HG02623 (cell line): ENCODE results near the gene AREG.

Experiments
- ATAC-seq: cut with Tn5 transposase; IDR thresholded peaks from one replicate; pipeline ENCODE4 v1.9.1; 2021; ENCODE audit warnings: moderate library complexity; ENCODE audit not compliant: unreplicated experiment

Gene AREG

DNA sequence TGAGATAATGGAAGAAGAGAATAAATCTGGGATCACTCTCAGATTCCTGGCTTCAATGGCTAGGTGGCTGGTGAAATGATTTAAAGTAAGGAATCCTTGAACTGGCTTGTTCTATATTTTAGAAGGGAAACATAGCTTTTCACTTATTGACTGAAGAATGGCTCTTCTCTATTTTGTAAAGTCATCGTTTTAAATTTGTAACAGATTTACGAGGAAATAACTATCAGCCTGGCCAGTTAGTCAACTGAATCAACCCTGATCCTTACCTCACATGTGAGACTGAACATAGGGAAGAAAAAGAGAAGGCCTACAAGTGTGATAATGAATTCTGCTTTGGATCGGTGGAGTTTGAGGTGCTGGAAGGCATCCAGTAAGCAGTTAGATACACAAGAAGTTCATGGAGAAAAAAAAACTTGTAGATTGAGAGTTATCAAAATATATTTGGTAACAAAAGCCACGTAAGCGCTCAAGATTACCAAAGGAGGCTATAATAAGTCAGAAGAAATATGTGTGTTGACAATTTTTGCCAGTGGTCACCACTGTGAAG is 12.0 kb downstream of the AREG start:
- no peak for ATAC-seq

GRCh38 chr4:74460833-74461232 is 15.9 kb downstream of the AREG start:
- no peak for ATAC-seq

GRCh38 chr4:74463123-74463522 is 18.2 kb downstream of the AREG start:
- ATAC-seq: no peak

DNA sequence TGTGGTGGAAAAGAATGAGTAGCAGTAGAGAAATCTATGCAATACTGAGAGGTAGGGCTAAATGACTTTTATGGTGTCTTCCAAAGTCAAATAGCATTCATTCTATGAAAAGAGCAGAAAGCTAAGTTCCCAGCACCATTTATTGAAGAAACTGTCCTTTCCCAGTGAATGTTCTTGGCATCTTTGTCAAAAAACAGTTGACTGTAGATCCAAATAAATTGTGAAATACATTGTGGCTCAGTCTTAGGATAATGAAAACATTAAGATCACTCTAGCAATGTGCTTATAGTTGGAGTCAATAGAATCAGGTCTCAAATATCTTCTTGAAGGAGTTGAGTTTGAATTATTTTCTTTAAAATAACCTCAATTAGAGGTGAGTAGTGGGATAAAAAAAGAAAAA is 19.4 kb downstream of the AREG start:
- no peak for ATAC-seq

- no peak for ATAC-seq
Observed at GRCh38 chr4:74466242-74466641, 21.3 kb downstream of the AREG start.

GRCh38 chr4:74471264-74471663 is 26.3 kb downstream of the AREG start:
- ATAC-seq: no peak

DNA sequence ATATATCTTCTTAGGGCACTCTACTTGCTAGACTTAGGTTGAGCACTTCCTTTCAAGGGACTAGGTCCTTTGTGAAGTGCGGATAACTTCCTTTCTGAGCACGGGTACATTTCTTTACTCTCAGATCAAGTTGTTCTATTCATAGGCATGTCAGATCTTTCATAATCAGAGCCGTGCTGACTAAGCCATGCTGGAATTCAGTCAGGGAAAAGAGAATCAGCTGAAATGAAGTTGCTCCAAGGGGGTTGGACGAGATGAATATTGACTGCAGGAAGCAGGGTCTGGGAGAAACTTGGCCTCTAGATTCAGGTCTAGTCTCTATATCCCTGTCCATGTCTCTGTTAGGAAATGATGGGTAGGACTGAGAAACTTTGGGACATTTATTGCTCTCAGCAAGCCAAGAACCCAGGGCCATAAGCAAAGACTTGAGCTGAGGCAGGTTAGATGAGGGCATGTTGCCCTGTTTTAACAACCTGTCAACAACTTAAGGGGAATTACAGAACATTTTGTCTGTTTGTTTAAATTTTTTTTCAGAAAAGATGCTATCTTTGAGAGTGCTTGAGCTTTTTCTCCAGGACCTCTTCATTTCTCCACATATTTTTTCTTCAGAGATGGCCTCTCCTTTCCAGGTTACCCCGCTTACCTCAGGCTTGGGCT is 28.3 kb downstream of the AREG start:
- ATAC-seq: no peak

DNA sequence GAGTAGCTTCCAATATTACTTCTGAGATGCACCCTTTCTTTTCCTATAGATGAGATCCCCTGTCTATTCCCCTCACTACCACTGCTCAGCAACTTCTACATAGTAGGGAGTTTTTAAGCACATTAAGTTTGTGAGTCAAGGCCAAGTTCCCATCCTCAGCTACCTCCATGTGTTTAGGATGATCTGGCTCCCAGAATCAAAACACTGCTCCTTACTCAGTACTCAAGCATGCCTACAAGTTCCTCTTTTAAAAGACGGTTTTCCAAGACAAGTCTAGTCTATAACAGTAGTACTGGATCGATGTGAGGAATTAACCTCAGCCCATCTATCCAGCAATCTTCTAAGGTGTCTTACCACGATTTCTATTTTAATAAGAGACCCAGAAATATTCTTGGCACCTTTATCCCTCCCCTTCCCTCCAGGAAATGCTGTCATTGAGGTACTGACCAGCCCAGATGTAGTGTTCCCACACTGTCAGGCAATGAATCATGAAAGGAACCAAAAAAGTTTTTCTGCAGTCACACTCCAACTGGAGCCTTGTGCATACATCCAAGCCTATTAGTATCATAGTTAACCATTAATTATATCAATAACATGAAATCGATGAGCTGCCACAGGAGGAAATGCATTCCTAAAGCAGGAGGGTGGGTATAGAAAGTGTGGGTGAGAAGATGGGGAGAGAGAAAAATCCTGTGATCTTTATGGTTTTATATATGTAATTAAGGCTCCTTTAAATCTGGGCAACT is 29.6 kb downstream of the AREG start:
- ATAC-seq: no peak

- no peak for ATAC-seq
Observed at GRCh38 chr4:74475091-74475800, 30.3 kb downstream of the AREG start.

- no peak for ATAC-seq
Observed at GRCh38 chr4:74475946-74476345, 31.0 kb downstream of the AREG start.

GRCh38 chr4:74479009-74479408 is 34.1 kb downstream of the AREG start:
- ATAC-seq: no peak

GRCh38 chr4:74480267-74480666 is 35.3 kb downstream of the AREG start:
- no peak for ATAC-seq

DNA sequence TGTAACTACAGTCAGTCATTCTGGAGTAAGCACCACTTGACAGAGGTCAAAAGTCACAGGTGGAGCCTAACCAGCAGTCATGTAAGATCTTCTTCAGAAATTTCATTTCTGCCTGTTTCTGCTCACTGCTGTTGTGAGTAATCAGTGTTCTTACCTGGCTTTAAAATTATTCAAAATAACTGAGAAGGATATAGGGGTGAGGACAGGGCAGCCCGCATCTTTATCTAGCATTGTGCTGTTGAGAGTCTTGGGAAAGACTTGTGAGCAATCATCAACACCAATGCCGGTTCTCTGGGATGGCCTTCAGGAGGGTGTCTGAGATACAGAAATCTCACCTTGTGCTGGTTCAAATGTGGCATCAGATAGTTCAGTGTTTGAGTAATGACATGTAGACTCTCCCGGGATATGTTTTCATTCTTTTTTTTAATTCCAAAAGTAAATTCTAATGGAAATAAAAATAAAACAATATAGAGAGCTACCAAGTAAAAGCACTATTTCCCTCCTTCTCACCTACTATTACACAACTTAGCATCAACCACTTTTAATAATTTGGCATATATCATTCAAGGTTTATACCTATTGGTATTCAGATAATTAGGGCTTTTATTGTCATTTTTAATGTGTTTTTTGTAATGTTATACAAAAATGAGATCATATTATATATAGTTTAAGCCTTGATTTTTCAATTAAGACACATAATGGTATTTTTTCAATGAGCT is 37.1 kb downstream of the AREG start:
- ATAC-seq: no peak

DNA sequence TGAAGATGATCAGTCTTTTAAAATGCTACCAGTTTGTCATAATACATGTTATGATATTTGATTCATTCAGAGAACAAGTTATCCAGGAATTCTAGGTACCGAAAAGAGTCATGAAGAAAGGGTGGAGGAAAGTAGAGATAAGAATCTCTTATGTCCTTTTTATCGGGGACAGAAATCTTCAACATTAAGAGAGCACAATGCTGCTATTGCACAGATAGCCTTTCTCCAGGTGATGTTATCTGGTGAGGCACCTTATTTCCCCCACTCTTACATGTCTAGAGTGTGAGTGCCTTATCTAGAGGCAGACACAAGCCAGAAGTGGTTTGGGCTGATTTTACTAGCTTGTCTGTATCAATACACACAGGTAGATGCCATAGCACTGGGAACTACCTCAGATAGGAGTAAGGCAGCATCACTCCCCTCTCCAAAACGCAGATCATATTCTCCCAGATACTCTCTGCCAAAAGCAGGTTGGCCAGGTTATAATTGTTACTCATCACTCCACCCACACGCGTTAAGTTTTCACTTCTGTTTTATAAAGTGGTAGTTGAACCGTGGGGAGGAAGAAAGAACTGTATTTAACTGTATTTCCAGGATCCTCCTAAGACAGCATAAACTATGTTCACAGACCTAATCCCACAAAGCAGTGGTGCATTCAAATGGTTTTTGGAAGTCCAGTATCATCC is 38.4 kb downstream of the AREG start:
- ATAC-seq: no peak

DNA sequence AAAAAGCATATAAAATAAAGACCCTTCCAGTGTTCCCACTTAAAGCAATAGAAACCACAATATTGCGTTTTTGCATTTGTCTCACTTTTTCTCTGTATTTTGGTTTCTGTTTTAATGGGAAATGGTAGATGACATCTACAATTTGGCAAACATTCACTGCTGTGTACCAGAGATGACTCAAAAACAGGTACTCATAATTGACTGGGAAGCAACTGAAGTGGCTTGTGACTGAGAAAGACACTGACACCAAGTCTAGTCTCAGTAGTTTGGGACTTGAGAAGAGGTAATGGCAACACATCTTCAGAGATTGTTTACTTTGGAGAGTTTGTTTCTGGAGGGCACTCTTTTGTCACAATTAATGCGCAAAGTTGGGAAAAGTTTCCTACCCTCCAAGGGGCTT is 42.0 kb downstream of the AREG start:
- ATAC-seq: no peak

DNA sequence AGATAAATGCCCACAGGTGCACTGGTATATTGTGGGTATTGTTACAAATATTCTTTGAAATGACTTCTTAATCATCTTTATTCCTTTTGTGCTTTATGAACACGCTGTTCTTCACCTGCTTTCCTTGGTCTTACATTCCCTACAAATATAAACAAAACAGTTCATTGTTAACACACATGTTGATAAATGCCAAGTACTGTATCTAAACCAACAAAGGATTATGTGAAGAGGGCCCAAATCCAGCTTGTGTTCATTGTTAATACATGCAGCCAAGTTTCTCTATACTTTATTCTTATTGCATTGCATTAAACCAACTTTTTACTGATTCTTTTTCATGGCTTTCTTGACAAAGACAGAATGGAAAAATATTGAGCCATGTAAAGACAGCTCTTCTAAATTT is 42.8 kb downstream of the AREG start:
- no peak for ATAC-seq

GRCh38 chr4:74490736-74491135 is 45.8 kb downstream of the AREG start:
- no peak for ATAC-seq

DNA sequence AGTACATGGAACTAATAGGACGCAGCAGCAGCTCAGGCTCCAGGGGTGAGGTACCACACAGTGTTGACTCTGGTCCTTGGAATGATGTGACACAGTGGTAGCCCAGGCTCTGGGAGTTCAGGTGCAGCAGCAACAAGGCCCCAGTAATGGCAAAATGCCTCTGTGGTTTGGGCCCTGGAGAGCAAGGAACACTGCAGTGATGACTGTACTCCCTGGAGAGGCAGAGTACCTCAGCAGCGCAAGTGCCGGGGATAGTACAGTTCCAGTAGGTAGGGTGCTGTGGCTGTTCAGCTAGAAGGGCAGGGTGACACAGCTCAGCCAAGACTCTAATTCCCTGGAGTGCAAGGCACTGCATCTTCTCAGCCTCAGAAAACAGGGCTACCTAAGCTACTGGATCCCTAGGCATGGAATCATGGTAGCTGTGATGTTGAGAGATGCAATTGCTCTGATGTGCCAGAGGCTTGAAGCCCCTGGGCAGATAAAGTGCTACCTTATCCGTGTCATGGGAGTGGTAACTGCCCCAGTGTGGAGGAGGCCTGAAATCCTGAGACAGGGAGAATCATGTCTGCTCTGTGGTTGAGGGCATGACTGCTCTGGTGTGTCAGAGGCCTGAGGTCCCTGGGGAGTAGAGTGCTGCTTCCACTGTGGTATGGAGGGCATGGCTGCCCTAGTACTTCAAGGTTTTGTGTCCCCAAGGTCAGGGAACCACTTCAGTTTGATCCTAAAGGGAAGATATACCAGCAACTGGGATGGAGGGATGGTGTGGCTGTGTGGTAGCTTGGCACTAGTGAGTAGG is 55.2 kb downstream of the AREG start:
- ATAC-seq: peak; percentile 58

DNA sequence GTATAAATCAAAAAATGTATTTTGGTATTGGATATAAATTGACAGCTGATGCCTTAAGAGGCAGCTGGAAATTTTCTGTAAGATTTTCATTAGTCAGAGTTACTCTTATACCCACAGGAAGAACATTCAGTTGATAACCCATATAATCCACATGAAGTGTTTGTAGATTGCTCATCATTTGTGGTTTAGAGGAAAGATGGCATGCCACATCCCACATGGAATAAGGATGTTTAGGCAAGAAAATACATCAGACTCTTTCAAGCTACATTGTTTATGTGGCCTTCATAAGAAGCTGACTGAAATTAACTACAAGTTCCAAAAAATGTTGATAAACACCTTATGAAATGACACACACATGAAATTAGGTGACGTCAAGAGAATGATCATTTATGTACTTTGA is 56.6 kb downstream of the AREG start:
- no peak for ATAC-seq

DNA sequence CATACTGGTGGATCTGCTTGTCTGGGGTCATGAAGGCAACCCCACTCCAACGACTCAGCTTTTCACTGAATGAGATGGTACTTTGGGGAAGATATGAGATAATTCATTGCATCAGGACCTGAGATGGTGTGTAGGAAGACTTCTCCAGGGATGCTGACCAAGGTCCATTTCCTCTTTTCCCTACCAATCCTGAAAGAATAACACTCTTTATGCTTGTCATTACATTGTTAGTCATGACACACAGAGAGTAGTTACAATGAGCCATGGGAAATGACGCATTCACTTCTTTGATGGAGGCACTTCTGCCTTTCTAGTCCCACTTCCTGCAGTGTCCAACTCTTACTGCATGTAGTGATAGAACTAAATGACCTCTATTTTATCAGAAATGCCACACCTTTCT is 58.6 kb downstream of the AREG start:
- ATAC-seq: no peak
